ACHN (cell line): ENCODE data around the gene AKAP13.
A peak's percentile ranks its signal among the peaks of the same experiment; 100 is the strongest.

Source experiments
- DNase-seq: peaks from one replicate; pipeline ENCODE4 v3.0.0-alpha.2; 2015
- in situ Hi-C: cut with HindIII; loops from 2 replicates; pipeline ENCODE4 v1.10.0; 2017; ENCODE audit warnings: low sequenced_read_pairs, low pct_ligation_motif_present, low pct_unique_long_range_greater_than_20kb

The AKAP13 gene

GRCh38 chr15:85500729-85501128 is 120.3 kb downstream of the AKAP13 start:
- DNase-seq, result no peak
- in situ Hi-C loops, result no loop called here

- no peak for DNase-seq
- in situ Hi-C loops, result no loop called here
Observed at GRCh38 chr15:85501574-85501973, 121.2 kb downstream of the AKAP13 start.

- in situ Hi-C loops, result no loop called here
Observed at GRCh38 chr15:85503151-85503799, 122.9 kb downstream of the AKAP13 start.

GRCh38 chr15:85504749-85505676 is 124.6 kb downstream of the AKAP13 start:
- DNase-seq, result peak; percentile 64
- in situ Hi-C loops, result no loop called here

More at GRCh38 chr15:85503151-85503799, 122.9 kb downstream of the AKAP13 start:
- DNase-seq, result no peak

GRCh38 chr15:85507114-85507513 is 126.7 kb downstream of the AKAP13 start:
- DNase-seq, result no peak
- in situ Hi-C loops, result no loop called here

- in situ Hi-C loops, result no loop called here
Observed at GRCh38 chr15:85509973-85510372, 129.6 kb downstream of the AKAP13 start.

GRCh38 chr15:85514413-85514812 is 134.0 kb downstream of the AKAP13 start:
- DNase-seq, result no peak
- in situ Hi-C loops, result no loop called here

More at GRCh38 chr15:85509973-85510372, 129.6 kb downstream of the AKAP13 start:
- no peak for DNase-seq

GRCh38 chr15:85515212-85515611 is 134.8 kb downstream of the AKAP13 start:
- no peak for DNase-seq
- in situ Hi-C loops, result no loop called here

- in situ Hi-C loops, result no loop called here
- DNase-seq, result no peak
Observed at GRCh38 chr15:85517086-85517485, 136.7 kb downstream of the AKAP13 start.

GRCh38 chr15:85518979-85519761 is 138.8 kb downstream of the AKAP13 start:
- in situ Hi-C loops, result no loop called here
- no peak for DNase-seq

GRCh38 chr15:85520650-85521049 is 140.2 kb downstream of the AKAP13 start:
- in situ Hi-C loops, result no loop called here
- no peak for DNase-seq

- in situ Hi-C loops, result no loop called here
- DNase-seq, result no peak
Observed at GRCh38 chr15:85523530-85523929, 143.1 kb downstream of the AKAP13 start.

GRCh38 chr15:85525755-85526154 is 145.4 kb downstream of the AKAP13 start:
- in situ Hi-C loops, result no loop called here
- DNase-seq, result no peak

GRCh38 chr15:85527895-85528294 is 147.5 kb downstream of the AKAP13 start:
- peak; percentile 28 for DNase-seq
- in situ Hi-C loops, result no loop called here

- in situ Hi-C loops, result no loop called here
- no peak for DNase-seq
Observed at GRCh38 chr15:85530079-85530478, 149.7 kb downstream of the AKAP13 start.

- in situ Hi-C loops, result no loop called here
Observed at GRCh38 chr15:85531083-85531482, 150.7 kb downstream of the AKAP13 start.

GRCh38 chr15:85532689-85533088 is 152.3 kb downstream of the AKAP13 start:
- no peak for DNase-seq

More at GRCh38 chr15:85531083-85531482, 150.7 kb downstream of the AKAP13 start:
- DNase-seq, result no peak

GRCh38 chr15:85534031-85534430 is 153.6 kb downstream of the AKAP13 start:
- in situ Hi-C loops, result no loop called here
- no peak for DNase-seq

More at GRCh38 chr15:85532689-85533088, 152.3 kb downstream of the AKAP13 start:
- in situ Hi-C loops, result no loop called here
